ENCODE results near the gene ARL15.

ARL15 gene

DNA sequence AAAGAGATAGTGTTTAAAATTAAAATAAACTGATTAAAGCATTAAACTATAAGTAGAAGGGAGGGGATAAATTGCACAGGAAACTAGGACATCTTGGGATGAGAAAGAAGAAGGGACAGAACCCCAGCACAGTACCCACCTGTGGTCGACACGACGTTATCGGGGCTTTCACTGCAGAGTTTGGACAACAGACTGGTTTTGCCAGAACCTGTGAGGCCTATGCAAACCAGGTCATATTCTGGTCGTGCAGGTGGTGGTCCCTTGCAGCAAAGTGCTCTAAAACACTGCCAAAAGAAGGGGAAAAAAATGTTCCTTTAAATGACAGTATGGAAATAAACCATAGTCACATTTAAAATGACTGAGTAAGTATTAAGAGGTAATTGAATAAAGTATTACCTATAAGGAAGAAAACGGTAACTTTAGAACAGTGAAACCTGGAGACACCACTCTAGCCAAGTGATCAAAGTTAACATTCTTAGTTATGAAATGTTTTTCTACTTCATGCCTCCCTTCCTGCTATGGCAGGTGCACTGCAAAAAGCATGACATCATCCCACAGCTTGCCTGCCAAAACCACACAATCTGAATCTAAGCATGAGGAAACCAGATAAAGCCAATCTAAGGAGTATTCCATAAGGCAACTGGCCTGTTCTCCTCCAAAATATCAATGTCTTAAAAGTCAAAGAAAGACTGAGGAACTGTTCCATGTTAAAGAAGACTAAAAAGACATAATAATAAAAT lies 138.6 kb downstream of the ARL15 start:
- no peak for TF ChIP-seq NFIC (IDR thresholded peaks at IDR 0.05)
- no peak for TF ChIP-seq TEAD4 (IDR thresholded peaks at IDR 0.05)
- TF ChIP-seq, protein P1, sequence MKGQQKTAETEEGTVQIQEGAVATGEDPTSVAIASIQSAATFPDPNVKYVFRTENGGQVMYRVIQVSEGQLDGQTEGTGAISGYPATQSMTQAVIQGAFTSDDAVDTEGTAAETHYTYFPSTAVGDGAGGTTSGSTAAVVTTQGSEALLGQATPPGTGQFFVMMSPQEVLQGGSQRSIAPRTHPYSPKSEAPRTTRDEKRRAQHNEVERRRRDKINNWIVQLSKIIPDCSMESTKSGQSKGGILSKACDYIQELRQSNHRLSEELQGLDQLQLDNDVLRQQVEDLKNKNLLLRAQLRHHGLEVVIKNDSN (IDR thresholded peaks at IDR 0.05) = no peak
- TF ChIP-seq YY1 (IDR thresholded peaks at IDR 0.05; ENCODE audit: low read depth) = no peak
- TF ChIP-seq CEBPB (IDR thresholded peaks at IDR 0.05) = no peak
- TF ChIP-seq, protein P2, sequence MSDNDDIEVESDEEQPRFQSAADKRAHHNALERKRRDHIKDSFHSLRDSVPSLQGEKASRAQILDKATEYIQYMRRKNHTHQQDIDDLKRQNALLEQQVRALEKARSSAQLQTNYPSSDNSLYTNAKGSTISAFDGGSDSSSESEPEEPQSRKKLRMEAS (IDR thresholded peaks at IDR 0.05) = no peak
- no peak for TF ChIP-seq TCF12 (IDR thresholded peaks at IDR 0.05; ENCODE audit: low read depth)
- TF ChIP-seq FOXM1 (IDR thresholded peaks at IDR 0.05; ENCODE audit: borderline replicate concordance, low read depth) = no peak
- TF ChIP-seq TAF1 (IDR thresholded peaks at IDR 0.05; ENCODE audit: low read depth) = no peak
- TF ChIP-seq ZBTB7A (IDR thresholded peaks at IDR 0.05; ENCODE audit: low read depth) = no peak
- no peak for TF ChIP-seq CREB1 (IDR thresholded peaks at IDR 0.05; ENCODE audit: low read depth)
- TF ChIP-seq EGR1 (IDR thresholded peaks at IDR 0.05) = no peak

DNA sequence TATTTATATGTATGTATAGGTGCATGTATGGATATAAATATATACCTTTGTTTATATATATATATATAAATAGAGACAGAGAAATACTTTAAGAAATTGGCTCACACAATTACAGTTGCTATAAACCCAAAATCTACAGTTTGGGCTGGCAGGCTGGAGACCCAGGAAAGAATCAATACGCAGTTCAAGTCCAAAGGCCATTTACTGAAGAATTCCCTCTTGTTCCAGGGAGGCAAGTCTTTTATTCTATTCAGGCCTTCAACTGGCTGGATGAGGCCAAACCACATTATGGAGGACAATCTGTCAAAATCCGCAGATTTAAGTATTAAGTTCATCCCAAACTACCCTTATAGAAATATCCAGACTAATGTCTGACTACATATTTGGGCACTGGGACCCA lies 144.7 kb downstream of the ARL15 start:
- TF ChIP-seq TAF1 (IDR thresholded peaks at IDR 0.05; ENCODE audit: low read depth) (no peak), FOXM1 (IDR thresholded peaks at IDR 0.05; ENCODE audit: borderline replicate concordance, low read depth) (no peak), ZBTB7A (IDR thresholded peaks at IDR 0.05; ENCODE audit: low read depth) (no peak), YY1 (IDR thresholded peaks at IDR 0.05; ENCODE audit: low read depth) (no peak), TEAD4 (IDR thresholded peaks at IDR 0.05) (no peak), EGR1 (IDR thresholded peaks at IDR 0.05) (no peak), CEBPB (IDR thresholded peaks at IDR 0.05) (no peak), NFIC (IDR thresholded peaks at IDR 0.05) (no peak), RAD21 (IDR thresholded peaks at IDR 0.05; ENCODE audit: low read depth) (no peak), CREB1 (IDR thresholded peaks at IDR 0.05; ENCODE audit: low read depth) (no peak), EP300 (IDR thresholded peaks at IDR 0.05; ENCODE audit: borderline replicate concordance) (no peak), TCF12 (IDR thresholded peaks at IDR 0.05; ENCODE audit: low read depth) (no peak)
- TF ChIP-seq, protein P1 (IDR thresholded peaks at IDR 0.05) = no peak
- TF ChIP-seq, protein P2 (IDR thresholded peaks at IDR 0.05) = no peak
- TF ChIP-seq, protein P3, sequence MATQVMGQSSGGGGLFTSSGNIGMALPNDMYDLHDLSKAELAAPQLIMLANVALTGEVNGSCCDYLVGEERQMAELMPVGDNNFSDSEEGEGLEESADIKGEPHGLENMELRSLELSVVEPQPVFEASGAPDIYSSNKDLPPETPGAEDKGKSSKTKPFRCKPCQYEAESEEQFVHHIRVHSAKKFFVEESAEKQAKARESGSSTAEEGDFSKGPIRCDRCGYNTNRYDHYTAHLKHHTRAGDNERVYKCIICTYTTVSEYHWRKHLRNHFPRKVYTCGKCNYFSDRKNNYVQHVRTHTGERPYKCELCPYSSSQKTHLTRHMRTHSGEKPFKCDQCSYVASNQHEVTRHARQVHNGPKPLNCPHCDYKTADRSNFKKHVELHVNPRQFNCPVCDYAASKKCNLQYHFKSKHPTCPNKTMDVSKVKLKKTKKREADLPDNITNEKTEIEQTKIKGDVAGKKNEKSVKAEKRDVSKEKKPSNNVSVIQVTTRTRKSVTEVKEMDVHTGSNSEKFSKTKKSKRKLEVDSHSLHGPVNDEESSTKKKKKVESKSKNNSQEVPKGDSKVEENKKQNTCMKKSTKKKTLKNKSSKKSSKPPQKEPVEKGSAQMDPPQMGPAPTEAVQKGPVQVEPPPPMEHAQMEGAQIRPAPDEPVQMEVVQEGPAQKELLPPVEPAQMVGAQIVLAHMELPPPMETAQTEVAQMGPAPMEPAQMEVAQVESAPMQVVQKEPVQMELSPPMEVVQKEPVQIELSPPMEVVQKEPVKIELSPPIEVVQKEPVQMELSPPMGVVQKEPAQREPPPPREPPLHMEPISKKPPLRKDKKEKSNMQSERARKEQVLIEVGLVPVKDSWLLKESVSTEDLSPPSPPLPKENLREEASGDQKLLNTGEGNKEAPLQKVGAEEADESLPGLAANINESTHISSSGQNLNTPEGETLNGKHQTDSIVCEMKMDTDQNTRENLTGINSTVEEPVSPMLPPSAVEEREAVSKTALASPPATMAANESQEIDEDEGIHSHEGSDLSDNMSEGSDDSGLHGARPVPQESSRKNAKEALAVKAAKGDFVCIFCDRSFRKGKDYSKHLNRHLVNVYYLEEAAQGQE (IDR thresholded peaks at IDR 0.05; ENCODE audit: low read depth) = no peak

DNA sequence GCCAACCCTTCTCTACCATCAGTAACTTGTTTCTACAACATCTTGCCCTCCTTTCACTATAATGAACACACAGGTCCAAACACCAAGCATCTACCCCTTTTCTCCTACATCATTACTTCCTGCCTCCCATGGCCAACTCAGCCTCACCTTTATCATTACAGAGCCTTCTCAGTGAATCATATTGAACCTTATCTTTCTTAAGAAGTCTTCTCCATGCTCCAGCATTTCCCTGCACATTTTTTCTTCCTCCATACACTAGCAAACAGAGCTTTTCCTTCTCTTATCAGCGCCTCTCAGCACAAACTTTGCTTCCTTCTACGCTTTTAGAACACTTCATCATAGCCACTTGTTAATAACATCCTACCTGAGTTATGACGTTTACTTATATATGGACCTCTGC lies 148.2 kb downstream of the ARL15 start:
- TF ChIP-seq, protein P2 (IDR thresholded peaks at IDR 0.05) = no peak
- no peak for TF ChIP-seq CEBPB (IDR thresholded peaks at IDR 0.05)
- TF ChIP-seq RAD21 (IDR thresholded peaks at IDR 0.05; ENCODE audit: low read depth) = no peak
- TF ChIP-seq TAF1 (IDR thresholded peaks at IDR 0.05; ENCODE audit: low read depth) = no peak
- TF ChIP-seq CREB1 (IDR thresholded peaks at IDR 0.05; ENCODE audit: low read depth) = no peak
- no peak for TF ChIP-seq YY1 (IDR thresholded peaks at IDR 0.05; ENCODE audit: low read depth)
- TF ChIP-seq EGR1 (IDR thresholded peaks at IDR 0.05) = no peak
- no peak for TF ChIP-seq TCF12 (IDR thresholded peaks at IDR 0.05; ENCODE audit: low read depth)
- no peak for TF ChIP-seq NFIC (IDR thresholded peaks at IDR 0.05)
- TF ChIP-seq ZBTB7A (IDR thresholded peaks at IDR 0.05; ENCODE audit: low read depth) = no peak
- TF ChIP-seq, protein P3 (IDR thresholded peaks at IDR 0.05; ENCODE audit: low read depth) = no peak
- TF ChIP-seq EP300 (IDR thresholded peaks at IDR 0.05; ENCODE audit: borderline replicate concordance) = no peak
- TF ChIP-seq TEAD4 (IDR thresholded peaks at IDR 0.05) = no peak
- TF ChIP-seq, protein P1 (IDR thresholded peaks at IDR 0.05) = no peak

DNA sequence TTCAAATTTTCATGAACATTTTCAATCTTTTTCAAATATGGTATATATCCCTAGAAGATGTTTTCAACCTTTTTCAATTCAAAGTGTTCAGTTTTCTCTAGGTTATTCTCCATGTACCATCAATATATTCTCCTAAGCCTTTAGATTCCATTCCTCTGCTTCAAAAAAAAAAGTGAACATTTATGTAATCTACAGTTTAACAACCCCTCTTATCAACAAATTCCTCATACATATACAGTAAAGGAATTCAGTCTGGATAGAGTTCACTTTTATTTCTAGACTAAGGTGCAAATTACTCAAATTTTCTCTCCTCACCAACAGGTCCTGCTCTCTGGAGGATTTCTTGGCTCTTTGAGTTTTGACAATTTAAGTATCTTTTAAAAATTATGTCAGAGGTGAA lies 150.0 kb downstream of the ARL15 start:
- no peak for TF ChIP-seq TAF1 (IDR thresholded peaks at IDR 0.05; ENCODE audit: low read depth)

DNA sequence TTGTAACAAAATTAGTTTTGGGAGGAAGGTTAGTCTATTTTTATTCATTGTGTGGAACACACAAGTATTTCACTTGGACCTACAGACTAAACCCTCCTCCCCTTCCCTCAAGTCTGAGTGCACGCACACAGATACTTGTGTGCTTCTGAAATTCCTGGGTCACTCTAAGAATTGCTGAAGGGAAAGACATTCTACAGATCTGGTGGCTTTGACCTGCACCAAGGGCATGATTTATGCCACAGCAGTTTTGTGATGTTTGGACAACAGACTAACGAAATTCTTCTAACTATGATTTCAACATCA lies 150.5 kb downstream of the ARL15 start:
- no peak for TF ChIP-seq CEBPB (IDR thresholded peaks at IDR 0.05)
- TF ChIP-seq RAD21 (IDR thresholded peaks at IDR 0.05; ENCODE audit: low read depth) = no peak
- no peak for TF ChIP-seq ZBTB7A (IDR thresholded peaks at IDR 0.05; ENCODE audit: low read depth)
- TF ChIP-seq, protein P1 (IDR thresholded peaks at IDR 0.05) = no peak
- TF ChIP-seq, protein P2 (IDR thresholded peaks at IDR 0.05) = no peak
- no peak for TF ChIP-seq EGR1 (IDR thresholded peaks at IDR 0.05)
- TF ChIP-seq, protein P3 (IDR thresholded peaks at IDR 0.05; ENCODE audit: low read depth) = no peak

Measured in Ishikawa (cell line).